CD14-positive monocyte (primary cell): Measurements from ENCODE around the gene KXD1. TPM values are rescaled to one million over a fixed set of nuclear protein-coding genes. Genes with fewer than 3 reads are reported as not detected.

Source experiments
- DNase-seq, 3 donors: peaks; one replicate each; pipeline ENCODE4 v3.0.0-alpha.2; 2011 to 2022
- H2AFZ ChIP-seq: 2 replicates; pipeline ENCODE4 v1.6.0; 2012; ENCODE audit warnings: mild to moderate bottlenecking, low read depth, low read length, inconsistent platforms; ENCODE audit not compliant: insufficient read depth, poor library complexity, severe bottlenecking
- H3K27ac ChIP-seq, 2 donors: 1 replicate in 1 of 2; 2 replicates in 1 of 2; pipeline ENCODE4 v1.5.1; 2012 to 2013; ENCODE audit warnings: low read length in 2 of 2, control low read depth in 1 of 2, inconsistent platforms in 1 of 2, low read depth in 1 of 2, mild to moderate bottlenecking in 1 of 2
- H3K27me3 ChIP-seq, 2 donors: one replicate each; pipeline versions ENCODE4 v1.6.0 to v1.6.1; 2011 to 2013; ENCODE audit warnings: low read length in 2 of 2; ENCODE audit not compliant: control insufficient read depth in 2 of 2, insufficient read depth in 2 of 2
- H3K36me3 ChIP-seq, 2 donors: replicated peaks in 1 of 2; 1 replicate in 1 of 2; 2 replicates in 1 of 2; pipeline versions ENCODE4 v1.5.1 to v1.6.1; 2012 to 2013; ENCODE audit warnings: low read length in 2 of 2, control low read depth in 1 of 2, inconsistent platforms in 1 of 2, mild to moderate bottlenecking in 1 of 2; ENCODE audit not compliant: insufficient read depth in 2 of 2, control insufficient read depth in 1 of 2
- H3K4me1 ChIP-seq, 2 donors: 1 replicate in 1 of 2; 2 replicates in 1 of 2; pipeline versions ENCODE4 v1.5.1 to v1.6.1; 2012 to 2013; ENCODE audit warnings: low read length in 2 of 2, control low read depth in 1 of 2, inconsistent platforms in 1 of 2, mild to moderate bottlenecking in 1 of 2, moderate library complexity in 1 of 2; ENCODE audit not compliant: insufficient read depth in 2 of 2, control insufficient read depth in 1 of 2
- H3K4me2 ChIP-seq: replicated peaks from 2 replicates; pipeline ENCODE3; 2012; ENCODE audit warnings: low read length, moderate library complexity, mild to moderate bottlenecking; ENCODE audit not compliant: poor library complexity, severe bottlenecking; ENCODE audit errors: extremely low read depth
- H3K4me3 ChIP-seq, 3 experiments: fragments of 200-600 bp in 1 of 3; sonication (generic) in 1 of 3; replicated peaks in 1 of 3; 1 replicate in 2 of 3; 2 replicates in 1 of 3; pipeline ENCODE4 v1.5.1; 2011 to 2013; ENCODE audit warnings: low read length in 3 of 3, mild to moderate bottlenecking in 3 of 3, control low read depth in 2 of 3, low read depth in 2 of 3, inconsistent platforms in 1 of 3, moderate library complexity in 1 of 3
- H3K79me2 ChIP-seq: 2 replicates; pipeline ENCODE4 v1.6.0; 2012; ENCODE audit warnings: mild to moderate bottlenecking, control low read depth, inconsistent platforms, low read length, moderate library complexity; ENCODE audit not compliant: insufficient read depth
- H3K9ac ChIP-seq: 2 replicates; pipeline ENCODE4 v1.6.0; 2017; ENCODE audit warnings: low read length, mild to moderate bottlenecking; ENCODE audit not compliant: insufficient read depth, poor library complexity, severe bottlenecking
- H3K9me3 ChIP-seq, 2 donors: replicated peaks in 1 of 2; 1 replicate in 1 of 2; 2 replicates in 1 of 2; pipeline versions ENCODE4 v1.5.1 to v1.6.1; 2012 to 2013; ENCODE audit warnings: low read length in 2 of 2, control low read depth in 1 of 2; ENCODE audit not compliant: control insufficient read depth in 1 of 2, insufficient read depth in 1 of 2
- H4K20me1 ChIP-seq: 2 replicates; pipeline ENCODE4 v1.6.0; 2012; ENCODE audit warnings: mild to moderate bottlenecking, low read length, control low read depth, moderate library complexity; ENCODE audit not compliant: insufficient read depth
- H3K27ac Mint-ChIP-seq, 7 donors: one replicate each; pipeline ENCODE4 v1.8.0; 2020; ENCODE audit warnings: mild to moderate bottlenecking in 7 of 7, mixed read lengths in 7 of 7, moderate library complexity in 6 of 7, inconsistent platforms in 2 of 7
- H3K27me3 Mint-ChIP-seq, 3 donors: one replicate each; pipeline ENCODE4 v1.8.0; 2021 to 2022; ENCODE audit warnings: low read depth in 3 of 3, mild to moderate bottlenecking in 3 of 3, mixed read lengths in 3 of 3, moderate library complexity in 3 of 3, inconsistent platforms in 1 of 3
- H3K36me3 Mint-ChIP-seq, 2 donors: one replicate each; pipeline ENCODE4 v1.8.0; 2020; ENCODE audit warnings: mixed read lengths in 2 of 2, inconsistent platforms in 1 of 2, mild to moderate bottlenecking in 1 of 2
- H3K4me1 Mint-ChIP-seq: one replicate; pipeline ENCODE4 v1.8.0; 2020; ENCODE audit warnings: mild to moderate bottlenecking, mixed read lengths
- H3K4me3 Mint-ChIP-seq, 2 donors: one replicate each; pipeline ENCODE4 v1.8.0; 2020; ENCODE audit warnings: mild to moderate bottlenecking in 2 of 2, mixed read lengths in 2 of 2, moderate library complexity in 1 of 2
- H3K9me3 Mint-ChIP-seq, 7 donors: one replicate each; pipeline ENCODE4 v1.8.0; 2020 to 2022; ENCODE audit warnings: mixed read lengths in 7 of 7, mild to moderate bottlenecking in 6 of 7, moderate library complexity in 6 of 7, inconsistent platforms in 2 of 7
- WGBS: methylation state at CpG from one replicate; pipeline ENCODE4 v1.1.5; 2013; ENCODE audit warnings: missing lambda C conversion rate; ENCODE audit not compliant: insufficient coverage; 5-methylcytosine and 5-hydroxymethylcytosine counted together
- intact Hi-C, 2 donors: fragments of 100-400 bp; cut with micrococcal nuclease; formaldehyde crosslinking; loops; one replicate each; pipeline versions ENCODE4 v1.15.0 to v1.15.1; 2023
- polyA plus RNA-seq, 3 donors: library from polyadenylated mRNA; depleted of rRNA in 1 of 3; unstranded in 2 of 3; stranded (reverse) in 1 of 3; fragments of 300-500 nt in 2 of 3; fragments of >200 nt in 1 of 3; fragmentation: Illumina TruSeq in 2 of 3; gene quantifications; 1 replicate in 2 of 3; 2 replicates in 1 of 3; pipeline ENCODE4 v1.2.3, GENCODE V29; 2012 to 2021
- TF ChIP-seq, protein P1 (sequence below): fragments of 200-600 bp; IDR thresholded peaks from one replicate; pipeline ENCODE4 v1.8.0; 2022; ENCODE audit warnings: antibody characterized with exemption, mild to moderate bottlenecking

Gene KXD1
- polyA plus RNA-seq, 3 donors = 74.4 to 194 (median 87.9) TPM

DNA sequence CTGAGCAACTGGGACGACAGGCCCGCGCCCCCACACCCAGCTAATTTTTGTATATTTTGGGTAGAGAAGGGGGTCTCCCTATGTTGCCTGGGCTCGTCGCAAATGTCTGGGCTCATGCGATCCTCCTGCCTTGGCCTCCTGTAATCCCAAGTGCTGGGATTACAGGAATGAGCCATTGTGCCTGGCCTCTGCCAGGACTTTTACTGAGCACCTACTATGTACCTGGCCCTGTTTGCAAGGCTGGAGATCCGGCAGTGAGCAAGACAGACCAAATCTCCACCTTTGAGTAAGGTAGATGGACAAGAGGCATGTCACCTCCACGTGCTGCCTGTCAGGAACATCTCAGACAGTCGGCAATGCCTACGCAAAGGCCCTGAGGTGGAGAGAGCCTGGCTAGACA is 21.2 kb upstream of the KXD1 start:
- peaks cover 3% of the 10 kb centered on the region for H3K4me1 Mint-ChIP-seq
- TF ChIP-seq, protein P1, sequence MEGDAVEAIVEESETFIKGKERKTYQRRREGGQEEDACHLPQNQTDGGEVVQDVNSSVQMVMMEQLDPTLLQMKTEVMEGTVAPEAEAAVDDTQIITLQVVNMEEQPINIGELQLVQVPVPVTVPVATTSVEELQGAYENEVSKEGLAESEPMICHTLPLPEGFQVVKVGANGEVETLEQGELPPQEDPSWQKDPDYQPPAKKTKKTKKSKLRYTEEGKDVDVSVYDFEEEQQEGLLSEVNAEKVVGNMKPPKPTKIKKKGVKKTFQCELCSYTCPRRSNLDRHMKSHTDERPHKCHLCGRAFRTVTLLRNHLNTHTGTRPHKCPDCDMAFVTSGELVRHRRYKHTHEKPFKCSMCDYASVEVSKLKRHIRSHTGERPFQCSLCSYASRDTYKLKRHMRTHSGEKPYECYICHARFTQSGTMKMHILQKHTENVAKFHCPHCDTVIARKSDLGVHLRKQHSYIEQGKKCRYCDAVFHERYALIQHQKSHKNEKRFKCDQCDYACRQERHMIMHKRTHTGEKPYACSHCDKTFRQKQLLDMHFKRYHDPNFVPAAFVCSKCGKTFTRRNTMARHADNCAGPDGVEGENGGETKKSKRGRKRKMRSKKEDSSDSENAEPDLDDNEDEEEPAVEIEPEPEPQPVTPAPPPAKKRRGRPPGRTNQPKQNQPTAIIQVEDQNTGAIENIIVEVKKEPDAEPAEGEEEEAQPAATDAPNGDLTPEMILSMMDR = no peak
- Histone ChIP-seq H3K27me3 (no peaks in the 10 kb centered on the region), H2AFZ (no peak overlapping the region), H3K4me3 (no peak overlapping the region), H3K36me3 (peaks cover 64 to 87% of the 10 kb centered on the region in 2 donors), H3K9ac (no peak overlapping the region), H3K9me3 (no peaks in the 10 kb centered on the region), H3K4me1 (no peaks in the 10 kb centered on the region), H3K79me2 (peaks cover 4% of the 10 kb centered on the region), H4K20me1 (no peaks in the 10 kb centered on the region), H3K27ac (no peak overlapping the region), H3K4me2 (no peak overlapping the region)
- DNase-seq = no peak
- WGBS = 98% methylated on average over 6 of the region's 10 CpGs
- no peaks in the 10 kb centered on the region for H3K27me3 Mint-ChIP-seq
- peaks cover 0 to 4% (median 0%) of the 10 kb centered on the region in 7 donors for H3K9me3 Mint-ChIP-seq
- peaks cover 69 to 91% of the 10 kb centered on the region in 2 donors for H3K36me3 Mint-ChIP-seq
- peak overlapping the region in 1 of 7 donors; percentile 18 for H3K27ac Mint-ChIP-seq
- intact Hi-C loops = no loop called here
- no peak overlapping the region for H3K4me3 Mint-ChIP-seq

GRCh38 chr19:18537431-18537830 is 20.2 kb upstream of the KXD1 start:
- H3K79me2 ChIP-seq = peaks cover 13% of the 10 kb centered on the region
- Mint-ChIP-seq H3K27me3 (no peaks in the 10 kb centered on the region), H3K36me3 (peaks cover 64 to 84% of the 10 kb centered on the region in 2 donors), H3K4me1 (peaks cover 11% of the 10 kb centered on the region), H3K4me3 (no peak overlapping the region), H3K9me3 (peaks cover 0 to 2% (median 0%) of the 10 kb centered on the region in 7 donors), H3K27ac (no peak overlapping the region)
- no peaks in the 10 kb centered on the region for H3K27me3 ChIP-seq
- peaks cover 7 to 8% of the 10 kb centered on the region in 2 donors for H3K4me1 ChIP-seq
- TF ChIP-seq, protein P1 = no peak
- no peak overlapping the region for H2AFZ ChIP-seq
- no peaks in the 10 kb centered on the region for H4K20me1 ChIP-seq
- WGBS = 96% methylated on average over 14 of the region's 17 CpGs
- peaks cover 55 to 81% of the 10 kb centered on the region in 2 donors for H3K36me3 ChIP-seq
- H3K9ac ChIP-seq = no peak overlapping the region
- H3K4me3 ChIP-seq = no peak overlapping the region
- DNase-seq = no peak
- H3K4me2 ChIP-seq = no peak overlapping the region
- no peak overlapping the region for H3K27ac ChIP-seq
- intact Hi-C loops = no loop called here
- no peaks in the 10 kb centered on the region for H3K9me3 ChIP-seq
